GM23248 (cell line): ENCODE data around the gene PHETA2. TPM values are rescaled to one million over a fixed set of nuclear protein-coding genes. Genes with fewer than 3 reads are reported as not detected.

Experiments used
- DNase-seq: peaks from one replicate; pipeline ENCODE4 v3.0.0-alpha.2; 2015
- H2AFZ ChIP-seq: fragments of 200-600 bp; sonication (generic); 2 replicates; pipeline ENCODE4 v1.6.1; 2016; ENCODE audit warnings: antibody characterized with exemption
- H3F3A ChIP-seq: fragments of 200-600 bp; sonication (generic); 2 replicates; pipeline ENCODE4 v1.6.1; 2016; ENCODE audit warnings: mild to moderate bottlenecking, antibody characterized with exemption, mixed run types; ENCODE audit not compliant: insufficient read depth
- H3K27ac ChIP-seq: fragments of 200-600 bp; sonication (generic); 2 replicates; pipeline ENCODE4 v1.5.1; 2016; ENCODE audit warnings: mild to moderate bottlenecking
- H3K27me3 ChIP-seq: fragments of 200-600 bp; sonication (generic); replicated peaks from 2 replicates; pipeline ENCODE4 v1.6.1; 2016; ENCODE audit warnings: mild to moderate bottlenecking; ENCODE audit not compliant: insufficient read depth
- H3K36me3 ChIP-seq: fragments of 200-600 bp; sonication (generic); 2 replicates; pipeline ENCODE4 v1.6.1; 2016; ENCODE audit warnings: low read depth, mild to moderate bottlenecking
- H3K4me1 ChIP-seq: fragments of 200-600 bp; sonication (generic); 2 replicates; pipeline ENCODE4 v1.6.1; 2016; ENCODE audit warnings: mild to moderate bottlenecking; ENCODE audit not compliant: insufficient read depth
- H3K4me2 ChIP-seq: fragments of 200-600 bp; sonication (generic); one replicate; pipeline ENCODE4 v1.6.1; 2016; ENCODE audit warnings: mild to moderate bottlenecking; ENCODE audit not compliant: unreplicated experiment
- H3K4me3 ChIP-seq: fragments of 200-600 bp; sonication (generic); 2 replicates; pipeline ENCODE4 v1.5.1; 2016; ENCODE audit warnings: mild to moderate bottlenecking
- H3K79me2 ChIP-seq: fragments of 200-600 bp; sonication (generic); 2 replicates; pipeline ENCODE4 v1.6.1; 2016; ENCODE audit warnings: mild to moderate bottlenecking; ENCODE audit not compliant: insufficient read depth
- H3K9ac ChIP-seq: fragments of 200-600 bp; sonication (generic); 2 replicates; pipeline ENCODE4 v1.6.1; 2016; ENCODE audit warnings: mild to moderate bottlenecking
- H3K9me2 ChIP-seq: fragments of 200-600 bp; sonication (generic); 2 replicates; pipeline ENCODE4 v1.6.1; 2016; ENCODE audit warnings: mixed run types, mild to moderate bottlenecking, moderate library complexity; ENCODE audit not compliant: insufficient read depth
- H3K9me3 ChIP-seq: fragments of 200-600 bp; sonication (generic); one replicate; pipeline ENCODE4 v1.6.1; 2017; ENCODE audit warnings: low read depth
- H4K20me1 ChIP-seq: fragments of 200-600 bp; sonication (generic); 2 replicates; pipeline ENCODE4 v1.6.0; 2016; ENCODE audit not compliant: insufficient read depth
- EZH2 ChIP-seq: fragments of 200-600 bp; sonication (generic); IDR thresholded peaks from 2 replicates; pipeline ENCODE4 v1.6.1; 2018; ENCODE audit warnings: antibody characterized with exemption, mild to moderate bottlenecking; ENCODE audit not compliant: insufficient read depth, poor library complexity, severe bottlenecking
- EZH2phosphoT487 ChIP-seq: fragments of 200-600 bp; sonication (generic); IDR thresholded peaks from 2 replicates; pipeline ENCODE4 v1.6.1; 2018; ENCODE audit warnings: antibody characterized with exemption, moderate library complexity, mild to moderate bottlenecking, low read depth; ENCODE audit not compliant: insufficient read depth
- WGBS, 2 experiments: methylation state at CpG; one replicate each; pipeline ENCODE4 v1.1.6; 2015 to 2017; ENCODE audit warnings: low lambda C conversion rate in 2 of 2, low coverage in 1 of 2; ENCODE audit errors: missing lambda C conversion rate in 2 of 2; 5-methylcytosine and 5-hydroxymethylcytosine counted together
- in situ Hi-C: fragments of 300-500 bp; cut with MboI; formaldehyde crosslinking; loops from 2 replicates; pipeline ENCODE4 v1.15.0; 2020
- polyA plus RNA-seq: library from polyadenylated mRNA; unstranded; fragments of >200 nt; fragmentation: Nextera tagmentation; extraction: Ambion mirVana; gene quantifications from 2 replicates; pipeline ENCODE4 v1.2.1, GENCODE V29; 2016
- total RNA-seq: library from RNA; depleted of rRNA; stranded (reverse); fragments of >200 nt; shearing (Covaris generic); gene quantifications from 2 replicates; pipeline ENCODE4 v1.2.3, GENCODE V29; 2014

Gene PHETA2
- total and polyA plus RNA-seq, 2 experiments from 2014 or later: 29.9 to 38.6 TPM

GRCh38 chr22:42072606-42073330 is 1.3 kb upstream of the PHETA2 start:
- H3K9ac ChIP-seq: no peak overlapping the region
- in situ Hi-C loops: no loop called here
- TF ChIP-seq EZH2: no peak
- no peak for TF ChIP-seq EZH2phosphoT487

GRCh38 chr22:42073621-42074041 is 417 bp upstream of the PHETA2 start:
- Histone ChIP-seq H4K20me1 (no peaks in the 10 kb centered on the region), H3K79me2 (peaks cover 36% of the 10 kb centered on the region), H3K27me3 (no peaks in the 10 kb centered on the region), H3K27ac (peak overlapping the region; percentile 75), H3K4me2 (peak overlapping the region; percentile 96), H3F3A (peaks cover 30% of the 10 kb centered on the region), H3K36me3 (no peaks in the 10 kb centered on the region), H3K4me3 (peak overlapping the region; percentile 77), H2AFZ (peak overlapping the region; percentile 79), H3K9me2 (no peaks in the 10 kb centered on the region), H3K9me3 (no peaks in the 10 kb centered on the region), H3K9ac (peak overlapping the region; percentile 99), H3K4me1 (peaks cover 31% of the 10 kb centered on the region)
- DNase-seq: no peak
- in situ Hi-C loops: no loop called here
- WGBS, 2 experiments: 49 to 51% methylated on average over 14 of the region's 14 CpGs
- TF ChIP-seq EZH2 (no peak), EZH2phosphoT487 (no peak)

More at GRCh38 chr22:42072606-42073330, 1.3 kb upstream of the PHETA2 start:
- H3K9me2 ChIP-seq: no peaks in the 10 kb centered on the region
- no peaks in the 10 kb centered on the region for H3K9me3 ChIP-seq
- peak overlapping the region; percentile 79; the same call in 1 of the 2 replicates for H2AFZ ChIP-seq
- no peaks in the 10 kb centered on the region for H3K36me3 ChIP-seq
- DNase-seq: peak; percentile 33
- no peaks in the 10 kb centered on the region for H4K20me1 ChIP-seq
- 68 to 71% methylated on average over 8 of the region's 8 CpGs for WGBS, 2 experiments
- peaks cover 24% of the 10 kb centered on the region for H3K4me1 ChIP-seq
- H3K27ac ChIP-seq: no peak overlapping the region
- no peak overlapping the region for H3K4me3 ChIP-seq
- peaks cover 36% of the 10 kb centered on the region for H3K79me2 ChIP-seq
- peaks cover 22% of the 10 kb centered on the region for H3F3A ChIP-seq
- no peak overlapping the region for H3K4me2 ChIP-seq
- no peaks in the 10 kb centered on the region for H3K27me3 ChIP-seq

DNA sequence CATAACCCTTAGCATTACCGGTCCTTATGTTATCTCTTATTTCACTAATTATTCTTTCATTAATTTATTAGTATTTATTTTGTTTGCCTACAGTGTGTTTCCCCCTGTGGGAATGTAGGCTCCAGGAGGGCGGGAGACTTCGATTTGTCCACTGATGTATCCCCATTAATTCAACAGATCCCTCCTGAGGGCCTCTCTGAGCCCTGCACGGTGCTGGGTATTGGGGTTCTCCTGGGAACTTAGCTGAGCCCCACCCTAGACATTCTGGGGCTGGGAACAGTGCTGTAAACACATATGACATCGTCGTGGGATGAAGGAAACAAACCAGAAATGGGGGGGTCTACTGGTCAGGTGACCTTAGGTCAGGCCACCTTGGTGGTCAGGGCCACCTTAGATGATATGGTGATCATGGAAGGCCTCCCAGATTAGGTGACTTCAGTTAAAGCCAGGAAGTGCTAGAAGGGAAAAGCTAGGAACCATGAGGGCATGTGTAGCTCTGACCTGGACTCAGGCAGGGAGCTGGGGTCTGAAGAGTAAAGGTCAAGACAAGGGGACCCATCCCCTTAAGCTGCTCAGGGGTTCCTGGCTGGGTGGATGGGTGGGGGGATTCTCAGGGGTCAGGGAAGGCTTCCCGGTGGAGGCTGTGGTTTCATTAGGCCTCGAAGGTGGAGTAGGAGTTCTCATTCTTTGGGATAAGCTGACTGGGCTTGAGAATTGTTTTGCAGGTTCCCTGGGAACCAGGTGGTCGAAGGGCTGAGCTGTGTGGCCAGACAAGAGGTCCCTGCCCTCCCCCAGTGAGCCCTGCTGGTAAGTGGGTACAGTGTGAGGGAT is 1.0 kb downstream of the PHETA2 start:
- WGBS, 2 experiments: 36% methylated on average over 9 of the region's 9 CpGs
- H2AFZ ChIP-seq: peak overlapping the region; percentile 79
- peak overlapping the region; percentile 96 for H3K4me2 ChIP-seq
- H3K4me3 ChIP-seq: peak overlapping the region; percentile 77
- no peak for DNase-seq
- TF ChIP-seq EZH2phosphoT487: no peak
- no peak for TF ChIP-seq EZH2
- peaks cover 36% of the 10 kb centered on the region for H3F3A ChIP-seq
- peaks cover 31% of the 10 kb centered on the region for H3K4me1 ChIP-seq
- H4K20me1 ChIP-seq: no peaks in the 10 kb centered on the region
- no peaks in the 10 kb centered on the region for H3K9me3 ChIP-seq
- peaks cover 36% of the 10 kb centered on the region for H3K79me2 ChIP-seq
- H3K9me2 ChIP-seq: no peaks in the 10 kb centered on the region
- no peaks in the 10 kb centered on the region for H3K27me3 ChIP-seq
- no peaks in the 10 kb centered on the region for H3K36me3 ChIP-seq
- peak overlapping the region; percentile 75 for H3K27ac ChIP-seq
- H3K9ac ChIP-seq: peak overlapping the region; percentile 99
- in situ Hi-C loops: no loop called here

DNA sequence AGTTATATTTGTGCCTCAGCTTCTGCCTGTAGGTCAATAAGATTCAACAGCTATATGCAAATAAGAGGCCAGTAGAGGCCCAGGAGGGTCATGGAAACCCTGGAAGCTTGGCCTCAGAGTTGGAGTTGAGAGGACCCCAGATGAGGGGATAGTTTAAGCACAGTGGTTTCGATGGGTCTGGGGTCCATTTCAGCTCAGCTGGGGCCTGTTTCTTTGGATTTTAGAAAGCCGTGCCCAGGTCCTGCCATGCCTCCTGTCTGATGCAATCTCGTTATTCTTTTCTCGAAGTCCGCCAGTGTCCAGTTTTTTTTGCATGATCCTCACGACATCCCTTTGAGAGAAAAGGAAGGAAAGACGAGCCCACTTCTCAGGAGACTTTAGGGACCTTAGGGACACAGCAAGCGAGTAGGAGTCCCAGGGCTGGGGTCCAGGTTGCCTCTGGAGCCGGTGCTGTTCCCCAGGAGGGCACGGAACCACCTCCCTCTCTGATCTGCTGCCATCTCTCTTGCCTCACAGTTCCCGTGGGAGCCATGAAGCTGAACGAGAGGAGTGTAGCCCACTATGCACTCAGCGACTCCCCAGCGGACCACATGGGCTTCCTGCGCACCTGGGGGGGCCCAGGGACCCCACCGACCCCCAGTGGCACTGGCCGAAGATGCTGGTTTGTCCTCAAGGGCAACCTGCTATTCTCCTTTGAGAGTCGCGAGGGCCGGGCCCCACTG is 2.9 kb downstream of the PHETA2 start:
- Histone ChIP-seq H3F3A (peaks cover 35% of the 10 kb centered on the region), H4K20me1 (no peaks in the 10 kb centered on the region), H3K9ac (no peak overlapping the region), H3K4me3 (no peak overlapping the region), H3K27ac (peak overlapping the region; percentile 5; the same call in 1 of the 2 replicates), H3K9me2 (no peaks in the 10 kb centered on the region), H2AFZ (no peak overlapping the region), H3K9me3 (no peaks in the 10 kb centered on the region), H3K36me3 (no peaks in the 10 kb centered on the region), H3K4me2 (no peak overlapping the region), H3K4me1 (peaks cover 27% of the 10 kb centered on the region), H3K79me2 (peaks cover 48% of the 10 kb centered on the region), H3K27me3 (no peaks in the 10 kb centered on the region)
- 78 to 84% methylated on average over 19 to 20 of the region's 20 CpGs for WGBS, 2 experiments
- DNase-seq: no peak
- in situ Hi-C loops: no loop called here
- no peak for TF ChIP-seq EZH2
- no peak for TF ChIP-seq EZH2phosphoT487
